ENCODE measurements around the gene SPATA3.

SPATA3 gene

DNA sequence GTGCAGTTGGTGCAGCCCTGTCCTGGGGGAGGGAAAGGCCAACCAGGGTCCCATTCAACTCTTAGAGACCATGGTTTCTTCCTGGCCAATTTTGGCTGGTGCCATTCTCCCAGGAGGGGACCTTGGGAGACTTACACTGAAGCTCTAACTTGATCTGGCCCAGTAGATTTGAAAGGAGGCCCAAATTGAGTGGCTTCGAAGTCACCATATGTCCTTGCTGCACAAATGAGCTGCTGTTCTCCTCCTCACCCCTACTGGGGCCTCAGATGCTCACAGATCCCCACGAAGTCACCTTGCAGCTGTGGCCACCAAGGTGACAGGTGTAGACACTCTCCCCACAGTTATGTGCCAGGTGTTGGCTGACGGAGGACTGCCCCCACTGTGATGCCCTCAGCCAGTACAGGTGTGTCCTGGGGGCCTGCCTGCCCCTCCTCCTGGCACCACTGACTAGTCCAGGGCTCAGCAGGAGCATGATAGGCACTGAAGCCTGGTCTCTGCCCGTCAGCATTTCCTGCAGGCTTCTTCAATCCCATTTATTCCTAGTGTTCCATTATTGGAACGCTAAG, 36.7 kb downstream of the SPATA3 start:
- DNase-seq, result no peak

DNA sequence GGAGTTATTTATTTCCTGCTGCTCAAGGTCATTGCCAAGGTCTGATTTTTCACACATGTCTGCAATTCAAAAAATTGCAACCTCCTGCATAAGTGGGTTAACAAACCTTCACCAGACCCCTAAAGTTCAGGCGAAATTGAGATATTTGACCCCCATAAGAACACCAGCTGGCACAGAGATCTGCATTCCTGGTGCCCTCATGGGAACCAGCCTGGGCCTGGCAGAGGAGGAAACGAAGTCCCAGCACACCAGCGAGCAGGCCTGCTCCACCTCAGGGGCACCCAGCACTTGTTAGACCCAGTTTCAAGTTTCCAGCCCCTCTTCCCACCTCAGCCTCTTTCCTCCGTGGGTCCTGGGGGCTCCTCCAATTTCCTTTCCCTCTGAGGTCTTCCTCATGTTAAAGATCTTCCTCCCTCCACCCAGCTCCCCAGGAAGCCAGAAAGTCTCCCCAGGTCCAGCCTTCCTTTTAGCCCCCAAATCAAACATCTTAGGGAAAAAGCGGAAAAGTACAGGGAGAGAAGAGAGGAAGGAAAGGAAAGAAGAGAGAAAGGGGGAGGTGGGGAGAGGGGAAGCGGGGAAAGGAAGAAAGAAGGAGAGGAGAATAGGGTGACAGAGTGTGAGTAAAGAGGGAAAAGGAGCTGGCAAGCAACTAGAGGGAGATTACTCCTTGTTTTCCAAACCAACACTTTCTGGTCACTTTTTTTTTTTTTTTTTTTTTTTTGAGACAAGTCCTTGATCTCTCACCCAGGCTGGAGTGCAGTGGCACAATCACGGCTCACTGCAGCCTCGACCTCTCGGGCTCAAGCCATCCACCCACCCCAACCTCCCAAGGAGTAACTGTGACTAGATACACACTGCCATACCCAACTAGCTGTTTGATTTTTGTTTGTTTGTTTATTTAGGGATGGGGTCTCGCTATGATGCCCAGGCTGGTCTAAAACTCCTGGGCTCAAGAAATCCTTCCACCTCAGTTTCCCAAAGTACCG, 37.5 kb downstream of the SPATA3 start:
- no peak for DNase-seq

DNA sequence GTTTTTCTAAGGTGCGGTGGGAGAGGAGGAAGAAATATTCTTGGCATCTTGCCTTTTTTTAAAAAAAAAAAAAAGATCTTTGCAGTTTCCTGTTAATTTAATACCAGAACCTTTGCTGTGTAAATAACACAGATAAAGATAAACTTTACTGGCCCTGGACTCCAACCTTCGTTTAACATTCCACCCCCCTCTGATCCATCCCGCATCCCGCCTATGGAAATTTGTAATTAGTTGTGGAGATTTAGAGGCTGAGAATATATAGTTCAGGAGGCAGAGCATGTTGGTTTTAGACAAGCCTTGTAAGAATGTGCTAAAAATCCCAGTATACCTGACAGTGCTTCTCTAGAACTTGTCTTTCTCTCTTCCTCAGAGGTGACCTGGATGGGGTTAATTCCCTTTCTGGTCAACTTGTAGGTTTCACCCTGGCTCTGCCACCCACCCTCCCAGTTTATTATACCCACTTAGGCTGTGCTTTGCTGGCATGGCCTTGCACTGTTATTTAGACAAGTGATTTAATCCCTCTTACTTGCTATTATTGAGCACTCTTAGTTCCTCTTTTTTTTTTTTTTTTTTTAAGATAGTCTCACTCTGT, 38.5 kb downstream of the SPATA3 start:
- DNase-seq, result no peak

DNA sequence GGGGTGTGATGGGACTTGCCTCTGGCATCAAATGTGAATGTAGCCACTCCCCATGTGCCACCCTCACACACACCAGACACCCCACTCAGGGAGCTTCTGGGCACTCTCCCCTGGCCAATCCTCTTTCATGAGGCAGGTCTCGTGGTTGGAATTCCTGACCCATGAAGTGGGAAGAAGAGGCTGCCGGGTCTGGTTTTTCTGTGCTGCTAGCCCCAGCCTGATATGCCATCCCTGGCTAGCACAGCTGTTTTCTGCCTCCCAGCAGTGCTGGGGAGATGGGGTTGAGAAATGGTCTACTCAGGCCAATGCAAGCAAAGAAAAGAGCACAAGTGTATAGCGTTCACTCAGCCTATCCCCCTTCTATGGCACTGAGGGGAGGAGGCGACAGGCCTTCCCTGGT, 40.2 kb downstream of the SPATA3 start:
- DNase-seq, result no peak

DNA sequence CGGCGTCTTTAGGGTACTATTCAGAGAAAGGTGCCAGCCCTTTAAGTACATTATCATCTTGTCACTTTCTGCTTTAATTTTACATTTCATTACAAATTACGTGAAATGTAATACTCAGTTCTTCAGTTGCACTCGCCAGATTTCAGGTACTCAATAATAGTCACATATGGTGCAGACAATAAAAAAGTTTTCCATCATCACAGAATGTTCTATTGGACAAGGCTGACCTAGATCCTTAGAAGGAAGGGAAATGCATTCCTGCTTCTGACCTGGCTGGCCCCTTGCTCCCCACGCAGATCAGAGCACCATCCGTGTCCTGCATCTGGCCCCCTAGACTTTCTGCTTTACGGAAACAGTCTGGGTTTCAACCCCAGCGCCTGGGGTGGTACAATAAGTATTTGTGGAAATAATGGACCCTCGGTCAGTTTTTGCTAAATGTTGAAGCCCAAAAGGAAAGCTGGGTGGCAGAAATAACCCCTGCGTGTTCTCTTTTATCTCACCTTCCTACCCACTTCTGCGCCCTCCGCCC, 40.7 kb downstream of the SPATA3 start:
- no peak for DNase-seq

DNA sequence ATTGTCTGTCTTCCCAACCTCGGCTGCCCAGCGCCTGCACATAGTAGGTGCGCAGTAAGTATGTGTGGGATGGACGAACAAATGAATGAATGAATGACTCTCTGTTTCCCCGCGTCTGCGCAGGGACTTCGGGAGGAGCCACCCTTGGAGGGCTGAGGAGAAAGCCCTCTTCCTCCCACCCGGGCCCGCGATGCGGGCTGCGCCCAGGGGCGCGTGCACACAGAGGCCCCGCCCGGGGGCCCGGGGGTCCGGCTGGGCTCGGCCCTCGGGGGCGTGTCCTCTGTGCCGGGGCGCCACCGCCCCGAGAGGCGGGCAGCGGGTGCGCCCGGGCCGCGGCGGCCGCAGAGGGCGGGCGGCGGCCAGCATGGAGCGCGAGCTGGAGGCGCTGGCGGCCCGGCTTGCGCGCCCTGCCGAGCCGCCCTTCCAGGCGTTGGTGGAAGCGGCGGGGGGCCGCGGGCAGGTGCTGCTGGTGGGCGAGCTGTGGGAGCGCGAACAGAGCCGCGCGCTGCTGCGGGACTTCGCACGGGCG, 41.3 kb downstream of the SPATA3 start, which contains the start of gene C2orf72:
C2orf72 (plus strand) TSS at position 322 of the 529 bp plus-strand sequence; CDS start at position 365, 43 bp downstream.
- DNase-seq, result no peak

DNA sequence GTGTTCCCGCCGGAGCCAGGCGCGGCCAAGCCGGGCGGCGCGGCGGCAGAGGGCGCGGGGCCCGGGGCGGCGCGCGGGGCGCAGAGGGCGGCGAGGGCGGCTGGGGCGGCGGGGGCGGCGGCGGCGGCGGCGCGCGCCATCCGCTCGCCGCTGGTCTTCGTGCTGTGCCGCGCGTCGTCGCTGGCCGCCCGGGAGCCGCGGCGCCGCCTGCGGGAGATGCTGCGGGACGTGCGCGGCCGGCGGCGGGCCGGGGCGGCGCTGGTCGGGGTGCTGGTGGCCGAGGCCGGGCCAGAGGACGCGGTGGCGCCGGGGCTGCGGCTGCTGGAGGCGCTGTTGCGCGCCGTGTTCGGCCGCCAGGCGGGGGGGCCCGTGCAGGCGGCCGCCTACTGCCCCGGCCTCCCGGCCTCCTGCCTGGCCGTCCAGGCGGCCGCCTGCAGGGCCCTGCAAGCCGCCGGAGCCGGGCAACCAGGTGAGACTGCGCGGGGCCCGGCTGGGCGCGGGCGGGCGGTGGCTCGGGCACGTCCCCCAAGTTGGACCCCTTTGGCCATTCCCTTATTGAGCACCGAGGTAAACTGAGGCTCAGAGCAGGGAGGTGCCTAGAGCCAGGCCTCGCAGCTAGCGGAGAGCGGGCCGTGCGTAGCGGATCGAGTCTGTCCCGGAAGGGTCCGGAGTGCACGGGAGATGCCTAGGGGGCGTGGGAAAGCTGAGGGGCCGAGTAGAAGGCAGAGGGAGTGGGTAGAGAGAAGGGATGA, 42.0 kb downstream of the SPATA3 start:
- no peak for DNase-seq

DNA sequence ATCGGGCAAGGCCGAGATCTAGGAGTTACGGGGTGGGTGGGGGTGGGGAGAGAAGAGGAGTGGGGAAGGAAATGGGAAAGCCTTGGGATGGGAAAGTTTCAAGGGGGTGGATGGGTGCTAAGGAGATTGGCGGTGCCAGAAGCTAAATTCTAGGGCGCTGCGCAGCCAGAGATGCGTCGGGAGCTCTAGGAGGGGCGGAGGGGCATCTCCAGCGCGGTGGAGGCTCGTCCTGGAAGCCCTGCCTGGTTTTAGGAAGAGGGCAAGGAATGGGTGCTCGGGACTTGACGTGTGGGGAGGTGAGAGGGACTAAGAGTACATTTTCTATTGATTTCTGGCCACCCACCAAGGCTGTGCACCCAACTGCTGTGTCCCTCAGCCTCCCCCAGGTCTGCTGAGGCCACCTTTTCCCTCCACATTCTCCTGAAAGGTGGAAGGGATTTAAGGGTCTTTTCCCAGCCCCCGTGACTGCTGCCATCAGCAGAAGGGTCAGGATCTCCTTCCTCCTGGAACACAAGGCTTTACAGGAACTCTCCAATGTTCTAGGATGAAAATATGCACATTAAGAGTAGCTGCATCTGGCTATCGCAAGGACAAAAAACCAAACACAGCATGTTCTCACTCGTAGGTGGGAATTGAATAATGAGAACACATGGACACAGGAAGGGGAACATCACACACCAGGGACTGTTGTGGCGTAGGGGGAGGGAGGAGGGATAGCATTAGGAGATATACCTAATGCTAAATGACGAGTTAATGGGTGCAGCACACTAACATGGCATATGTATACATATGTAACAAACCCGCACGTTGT, 42.8 kb downstream of the SPATA3 start:
- DNase-seq, result no peak

DNA sequence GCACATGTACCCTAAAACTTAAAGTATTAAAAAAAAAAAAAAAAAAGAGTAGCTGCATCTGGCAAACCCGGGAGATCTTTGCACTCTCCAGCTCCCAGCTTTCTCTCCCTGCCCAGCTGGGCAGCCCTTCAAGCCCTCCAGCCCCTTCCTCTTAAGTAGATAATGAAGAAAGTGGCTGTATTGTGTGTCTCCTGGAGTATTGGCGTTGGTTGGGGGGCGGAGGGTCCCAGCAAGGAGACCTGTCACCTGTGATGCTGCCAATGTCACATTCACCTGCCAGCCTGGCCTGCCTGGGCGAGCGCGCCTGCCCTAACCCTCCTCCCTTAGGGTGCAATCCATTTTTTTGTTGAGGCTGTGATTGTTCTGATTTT, 43.4 kb downstream of the SPATA3 start:
- DNase-seq, result no peak

DNA sequence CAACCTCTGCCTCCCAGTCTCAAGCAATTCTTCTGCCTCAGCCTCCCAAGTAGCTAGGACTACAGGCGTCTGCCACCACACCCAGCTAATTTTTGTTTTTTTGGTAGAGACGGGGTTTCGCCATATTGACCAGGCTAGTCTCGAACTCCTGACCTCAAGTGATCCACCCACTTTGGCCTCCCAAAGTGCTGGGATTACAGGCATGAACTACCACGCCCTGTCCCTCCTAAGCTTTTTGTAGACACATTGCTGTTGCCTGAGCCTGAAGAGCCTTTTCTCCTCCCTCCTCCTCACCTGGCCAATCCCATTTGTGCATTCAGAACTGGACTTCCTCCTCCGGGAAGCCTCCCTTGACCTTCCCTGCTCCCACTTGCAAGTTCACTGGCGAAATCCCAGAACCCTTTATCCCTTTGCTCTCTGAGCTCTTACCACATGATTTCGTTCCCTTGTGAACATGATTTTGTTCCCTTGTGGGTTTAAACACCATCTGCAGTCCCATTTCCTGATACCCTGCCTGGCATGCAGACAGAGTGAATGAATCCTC, 44.0 kb downstream of the SPATA3 start:
- DNase-seq, result no peak

DNA sequence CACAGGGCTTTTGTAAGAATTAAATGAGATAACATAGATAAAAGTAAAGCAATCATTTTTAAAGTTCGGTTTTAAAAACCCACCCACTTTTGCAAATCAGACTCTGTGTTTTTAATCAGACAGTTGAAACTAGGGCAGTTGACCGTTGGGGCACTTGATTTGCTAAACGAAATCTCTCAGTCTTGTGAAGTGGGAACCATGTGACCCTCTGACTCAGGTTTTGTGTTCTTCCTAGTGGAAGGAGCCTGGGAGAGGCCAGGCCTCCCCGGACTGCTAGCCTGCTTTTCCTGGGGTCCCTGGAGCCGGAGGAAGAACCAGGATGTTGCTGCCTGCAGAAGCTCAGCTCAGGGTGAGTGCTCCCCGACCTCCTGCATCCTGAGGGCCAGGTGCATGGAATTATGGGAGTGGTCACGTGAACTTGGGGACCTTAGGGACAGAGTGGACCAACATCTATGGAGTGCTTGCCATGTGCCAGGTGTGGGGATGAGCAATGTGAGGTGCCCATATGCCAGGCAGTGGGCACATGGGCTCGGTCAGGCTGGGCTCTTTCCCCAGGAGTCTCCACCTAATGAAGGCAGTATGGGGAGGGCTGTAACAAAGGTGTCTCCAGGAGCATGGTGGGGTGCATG, 45.3 kb downstream of the SPATA3 start:
- no peak for DNase-seq

DNA sequence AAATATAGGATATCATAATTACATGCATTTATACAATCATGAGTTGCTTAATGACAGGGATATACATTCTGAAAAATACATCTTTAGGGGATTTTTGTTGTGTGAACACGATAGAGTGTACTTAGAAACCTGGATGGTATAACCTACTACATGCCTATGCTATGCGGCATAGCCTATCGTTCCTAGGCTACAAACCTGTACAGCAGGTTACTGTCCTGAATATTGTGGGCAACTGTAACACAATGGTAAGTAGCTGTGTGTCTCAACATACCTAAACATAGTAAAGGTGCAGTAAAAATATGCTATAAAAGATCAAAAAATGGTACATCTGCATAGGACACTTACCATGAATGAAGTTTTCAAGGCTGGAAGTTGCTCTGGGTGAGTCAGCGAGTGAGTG, 47.9 kb downstream of the SPATA3 start:
- DNase-seq, result no peak

DNA sequence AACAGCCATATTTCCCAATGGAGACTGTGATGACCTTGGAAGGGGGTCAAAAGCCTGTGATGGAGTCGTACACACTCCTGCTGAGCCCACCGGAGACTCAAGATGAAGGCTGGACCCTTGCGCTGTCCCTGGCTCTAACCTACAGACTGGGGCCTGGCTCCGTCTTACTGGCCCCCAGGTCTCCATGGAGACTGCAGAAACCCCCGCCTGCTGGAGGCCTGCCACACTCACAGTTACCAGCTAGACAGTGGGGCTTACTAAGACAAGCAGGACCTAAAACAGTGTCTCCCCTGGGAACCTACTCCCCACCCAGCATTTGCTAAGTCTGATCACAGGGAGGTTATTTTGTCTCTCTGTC, 51.0 kb downstream of the SPATA3 start:
- no peak for DNase-seq

DNA sequence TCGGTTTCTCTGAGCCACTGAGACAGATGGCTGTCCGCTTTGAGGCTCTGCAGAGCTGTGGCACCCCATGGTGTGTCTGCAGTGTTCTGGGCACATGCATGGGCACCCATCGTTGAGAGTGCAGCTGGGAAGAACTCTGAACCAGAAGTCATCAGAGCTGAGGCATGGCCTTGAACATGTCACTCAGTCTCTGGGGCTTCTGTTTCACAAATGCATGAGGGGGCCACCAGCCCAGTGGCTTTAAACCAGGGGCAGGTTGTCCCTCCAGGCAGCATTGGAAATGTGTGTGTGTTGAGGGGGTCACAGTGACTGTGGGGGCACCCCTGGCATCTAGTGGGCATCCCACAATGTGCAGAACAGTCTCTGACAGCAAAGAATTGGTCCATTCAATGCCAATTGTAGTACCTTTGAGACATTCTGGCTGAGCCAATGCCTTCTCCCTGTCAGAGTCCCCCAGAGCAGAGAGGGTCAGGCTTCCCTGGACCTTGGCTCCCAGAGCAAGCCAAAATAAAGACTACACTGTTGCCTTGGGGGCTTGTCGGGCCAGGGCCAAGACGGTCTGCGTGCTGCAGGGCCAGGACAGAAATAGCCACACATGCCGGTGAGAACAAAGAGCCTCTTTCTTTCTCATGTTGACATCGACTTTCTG, 51.5 kb downstream of the SPATA3 start:
- DNase-seq, result no peak

DNA sequence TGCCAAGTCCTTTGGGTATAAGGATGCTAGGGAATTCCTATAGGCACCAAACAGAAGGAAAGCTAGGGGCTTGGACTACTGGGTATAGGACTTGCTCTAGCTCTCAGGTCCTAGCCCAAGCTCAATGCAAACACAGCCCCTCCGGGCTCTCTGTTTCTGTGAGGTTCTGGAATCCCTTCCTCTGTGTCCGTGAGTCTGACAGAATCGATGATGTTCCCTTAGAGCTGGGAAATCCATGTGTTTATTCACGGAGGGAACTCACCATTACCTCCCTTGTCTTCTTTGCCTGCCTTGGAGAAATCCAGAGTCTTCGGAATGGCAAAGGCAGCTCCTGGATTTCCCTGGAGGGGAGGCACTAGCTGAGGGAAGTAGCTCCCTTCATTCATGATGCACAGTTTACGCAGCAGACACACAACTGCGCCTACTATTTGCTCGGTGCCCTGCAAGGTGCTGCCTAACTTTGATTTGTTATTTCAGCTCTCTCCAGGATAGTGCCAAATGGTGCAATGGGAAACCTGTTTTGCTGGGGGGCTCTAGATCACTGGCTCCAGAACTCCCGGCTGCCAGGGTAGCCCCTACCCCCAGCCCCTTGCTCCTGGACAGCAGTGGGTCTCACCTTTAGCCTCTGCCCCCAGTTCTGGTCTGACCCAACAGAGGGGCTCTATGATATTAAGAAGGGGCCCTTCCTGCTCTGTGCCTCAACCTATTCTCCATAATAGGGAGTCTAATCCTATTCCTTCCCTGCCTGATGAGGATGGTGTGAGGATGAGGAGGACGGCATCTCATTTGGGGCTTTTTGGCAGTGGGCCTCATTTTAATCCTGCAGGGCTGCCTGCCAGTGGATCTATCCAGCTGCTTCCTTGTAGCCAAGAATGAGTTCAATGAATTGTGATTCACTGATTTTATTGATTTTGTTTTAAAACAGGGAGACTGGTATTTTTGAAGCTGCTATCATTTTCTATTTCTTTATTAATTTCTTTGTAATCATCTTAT, 52.3 kb downstream of the SPATA3 start:
- no peak for DNase-seq

DNA sequence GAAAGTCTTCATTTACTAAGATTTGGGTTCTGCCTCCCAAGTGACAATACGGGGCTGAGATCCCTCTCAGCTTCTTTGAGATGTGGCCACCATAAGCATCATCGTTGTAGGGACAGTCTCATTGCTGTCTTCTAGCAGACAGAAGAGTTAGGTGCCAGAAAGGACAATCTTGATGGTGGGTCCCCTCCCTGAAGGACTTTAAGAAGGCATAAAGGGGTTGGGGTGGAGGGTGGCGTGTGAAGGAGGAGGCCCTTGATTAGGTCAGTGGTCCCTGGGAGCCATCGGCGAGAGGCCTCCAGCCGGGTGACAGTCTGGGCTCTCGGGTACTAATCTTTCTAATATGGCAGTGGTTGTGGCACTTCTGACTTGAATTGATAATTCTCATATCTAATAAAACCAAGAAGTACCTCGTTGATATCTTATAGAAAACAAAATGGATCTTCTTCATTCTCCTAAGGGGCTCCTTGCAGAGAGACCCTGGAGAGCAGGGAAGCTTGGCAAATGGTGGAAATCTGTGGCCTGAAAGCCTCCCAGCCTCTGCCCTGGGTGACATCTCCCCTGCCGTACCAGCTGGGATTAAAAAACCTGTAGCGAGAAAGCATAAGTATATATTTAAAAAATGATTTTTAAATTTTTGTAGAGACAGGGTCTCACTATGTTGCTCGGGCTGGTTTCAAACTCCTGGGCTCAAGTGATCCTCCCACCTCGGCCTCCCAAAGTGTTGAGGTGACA, 53.5 kb downstream of the SPATA3 start:
- no peak for DNase-seq

DNA sequence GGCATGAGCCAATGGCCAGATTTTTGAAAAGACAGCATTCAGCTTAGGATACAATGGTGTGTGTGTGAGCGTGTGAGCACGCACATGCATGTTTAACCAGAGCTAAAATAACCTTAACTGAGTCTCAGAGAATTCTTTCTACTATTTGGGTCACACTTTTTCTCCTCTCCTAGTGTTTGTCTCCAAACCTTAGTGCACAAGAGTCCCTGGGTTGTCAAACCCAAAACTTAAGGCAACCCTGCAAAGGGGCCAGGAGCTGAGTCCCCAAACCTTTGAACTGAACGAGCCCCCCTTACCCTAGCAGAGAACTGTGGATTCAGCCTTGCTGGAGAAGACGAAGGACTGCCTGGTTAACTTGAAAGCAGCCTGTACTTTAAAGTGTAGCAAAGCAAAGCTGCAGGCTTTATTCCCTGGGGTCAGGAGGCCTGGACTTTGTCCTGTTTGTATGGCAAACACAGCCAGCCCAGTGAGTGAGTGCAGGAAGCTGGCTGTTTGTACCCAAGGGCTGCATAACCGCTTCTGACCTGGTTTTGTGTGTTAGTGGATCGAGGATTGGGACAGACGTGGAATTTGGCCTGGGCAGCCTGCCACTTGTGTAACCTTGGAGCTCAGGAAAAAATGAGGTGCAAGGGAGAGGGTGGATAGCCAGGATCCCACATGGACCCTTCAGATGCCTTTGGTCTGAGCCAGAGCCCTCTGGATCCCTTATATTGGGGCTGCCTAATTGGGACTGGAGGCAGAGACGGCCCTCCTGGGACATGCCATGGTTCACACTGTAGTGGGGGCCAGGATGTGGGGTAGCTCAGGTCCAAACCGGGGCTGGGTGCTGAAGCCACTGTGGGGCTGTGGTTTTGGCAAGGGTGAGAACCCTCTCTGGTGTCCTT, 54.3 kb downstream of the SPATA3 start:
- DNase-seq, result no peak

Data from NCI-H2107 (cell line).